Kidney (tissue), 14 donors: Measurements from ENCODE around the gene PROKR1. TPM values are rescaled to one million over a fixed set of nuclear protein-coding genes. Genes with fewer than 3 reads are reported as not detected.
A peak's percentile ranks its signal among the peaks of the same experiment; 100 is the strongest.
"Not testable (repeated sequence)": the region's sequence is repeated elsewhere in the genome, so short reads cannot be mapped to it uniquely, and the experiment has no call there.

ENCODE experiments used
- DNase-seq, 5 donors: peaks; one replicate each; pipeline ENCODE4 v3.0.0-alpha.2; 2013 to 2020
- FAIRE-seq: peaks from 2 replicates; lab custom pipeline; 2012; peaks lifted over from hg19 to GRCh38; lab: Jason Lieb, UNC
- H3K27ac ChIP-seq, 2 donors: one replicate each; pipeline ENCODE4 v1.7.0; 2013; ENCODE audit warnings: low read depth in 2 of 2, low read length in 2 of 2, inconsistent platforms in 1 of 2
- H3K27me3 ChIP-seq: one replicate; pipeline ENCODE4 v1.7.1; 2013; ENCODE audit warnings: low read length, inconsistent platforms; ENCODE audit not compliant: control insufficient read depth, insufficient read depth
- H3K36me3 ChIP-seq, 3 donors: one replicate each; pipeline versions ENCODE4 v1.7.0 to v1.7.1; 2013; ENCODE audit warnings: low read length in 3 of 3, control low read depth in 1 of 3, inconsistent platforms in 1 of 3; ENCODE audit not compliant: insufficient read depth in 3 of 3, control insufficient read depth in 2 of 3
- H3K4me1 ChIP-seq, 3 donors: one replicate each; pipeline versions ENCODE4 v1.7.0 to v1.7.1; 2013; ENCODE audit warnings: low read length in 3 of 3, inconsistent platforms in 1 of 3, low read depth in 1 of 3; ENCODE audit not compliant: control insufficient read depth in 2 of 3, insufficient read depth in 2 of 3
- H3K4me3 ChIP-seq, 3 donors: one replicate each; pipeline versions ENCODE4 v1.7.0 to v1.8.1; 2013; ENCODE audit warnings: low read length in 3 of 3, control low read depth in 1 of 3, inconsistent platforms in 1 of 3
- H3K9ac ChIP-seq, 3 donors: one replicate each; pipeline versions ENCODE4 v1.7.0 to v1.7.1; 2013; ENCODE audit warnings: low read length in 3 of 3, control low read depth in 1 of 3, inconsistent platforms in 1 of 3
- H3K9me3 ChIP-seq, 3 donors: one replicate each; pipeline versions ENCODE4 v1.7.0 to v1.7.1; 2013; ENCODE audit warnings: low read length in 3 of 3, control low read depth in 1 of 3, inconsistent platforms in 1 of 3; ENCODE audit not compliant: control insufficient read depth in 2 of 3, insufficient read depth in 1 of 3
- CTCF ChIP-seq: IDR thresholded peaks from 3 replicates; pipeline ENCODE4 v1.5.1; 2012; ENCODE audit warnings: mild to moderate bottlenecking, moderate library complexity, borderline replicate concordance; ENCODE audit not compliant: insufficient read depth; ENCODE audit errors: extremely low read depth
- intact Hi-C: fragments of 100-400 bp; cut with DNase I; formaldehyde crosslinking; loops from one replicate; pipeline ENCODE4 v1.11.1; 2022
- polyA plus RNA-seq: library from polyadenylated mRNA; stranded (reverse); fragments of 350-450 nt; fragmentation: Illumina TruSeq; extraction: RNeasy Lipid Tissue Mini Kit (QIAGEN cat#74804); gene quantifications from one replicate; pipeline ENCODE4 v1.2.3, GENCODE V29; 2014; ENCODE audit warnings: low read depth, low replicate concordance; ENCODE audit not compliant: insufficient read depth
- total RNA-seq: library from RNA; stranded (reverse); fragmentation: NEBNext Ultra II Directional; extraction: Animal tissue kit (Norgen Biotek cat#: 25700); gene quantifications from one replicate; pipeline ENCODE4 v1.2.1, GENCODE V29; 2021
- donor health status: control.
- donor health status: control.
- donor health status: control.
- donor health status: control.
- donor health status: control.
- donor health status: DM: yes; HTN: yes; CAD: no.
- donor health status: Normal renal cell carcinoma (clear cell type).

PROKR1 gene
- total and polyA plus RNA-seq, 2 donors from 2014 or later = not detected

- Histone ChIP-seq H3K4me1 (no peaks in the 10 kb centered on the region), H3K27me3 (no peaks in the 10 kb centered on the region), H3K9me3 (no peaks in the 10 kb centered on the region), H3K4me3 (no peak overlapping the region), H3K9ac (no peak overlapping the region), H3K36me3 (no peaks in the 10 kb centered on the region), H3K27ac (no peak overlapping the region)
- intact Hi-C loops = no loop called here
- FAIRE-seq (no peak), DNase-seq (no peak)
- TF ChIP-seq CTCF = no peak
Observed at GRCh38 chr2:68671961-68672360, 28.6 kb downstream of the PROKR1 start.

- no peak overlapping the region for H3K27ac ChIP-seq
- no peak overlapping the region for H3K9ac ChIP-seq
- H3K36me3 ChIP-seq = no peaks in the 10 kb centered on the region
- intact Hi-C loops = no loop called here
- FAIRE-seq (no peak), DNase-seq (peak in 2 of 5 donors; percentile 26 to 68)
- H3K9me3 ChIP-seq = no peaks in the 10 kb centered on the region
- H3K4me1 ChIP-seq = no peaks in the 10 kb centered on the region
- no peak for TF ChIP-seq CTCF
- no peak overlapping the region for H3K4me3 ChIP-seq
- no peaks in the 10 kb centered on the region for H3K27me3 ChIP-seq
Observed at GRCh38 chr2:68673631-68674030, 30.3 kb downstream of the PROKR1 start.

- Histone ChIP-seq H3K36me3 (no peaks in the 10 kb centered on the region), H3K27me3 (no peaks in the 10 kb centered on the region), H3K4me1 (no peaks in the 10 kb centered on the region), H3K9me3 (no peaks in the 10 kb centered on the region), H3K9ac (no peak overlapping the region), H3K4me3 (no peak overlapping the region), H3K27ac (no peak overlapping the region)
- no peak for TF ChIP-seq CTCF
- no peak for FAIRE-seq
- no peak for DNase-seq
- intact Hi-C loops = no loop called here
Observed at GRCh38 chr2:68675470-68675869, 32.1 kb downstream of the PROKR1 start.

GRCh38 chr2:68677837-68678236 is 34.5 kb downstream of the PROKR1 start:
- H3K27me3 ChIP-seq, H3K36me3 ChIP-seq, FAIRE-seq, H3K9ac ChIP-seq, DNase-seq, H3K9me3 ChIP-seq, intact Hi-C loops, H3K4me3 ChIP-seq, H3K4me1 ChIP-seq, H3K27ac ChIP-seq: not testable (repeated sequence)

GRCh38 chr2:68679166-68679916 is 36.0 kb downstream of the PROKR1 start:
- H3K27ac ChIP-seq, H3K4me1 ChIP-seq, H3K27me3 ChIP-seq, H3K9ac ChIP-seq, H3K9me3 ChIP-seq, intact Hi-C loops, H3K36me3 ChIP-seq, FAIRE-seq: not testable (repeated sequence)
- peak overlapping the region in 1 of 3 donors; percentile 22 for H3K4me3 ChIP-seq
- peak in 3 of 5 donors; percentile 8 to 76 (median 24) for DNase-seq

GRCh38 chr2:68679917-68680267 is 36.5 kb downstream of the PROKR1 start:
- not testable (repeated sequence) for H3K27ac ChIP-seq

More at GRCh38 chr2:68679917-68680267, 36.5 kb downstream of the PROKR1 start:
- H3K4me1 ChIP-seq, H3K9ac ChIP-seq, H3K27me3 ChIP-seq, H3K9me3 ChIP-seq, DNase-seq, intact Hi-C loops, H3K36me3 ChIP-seq, FAIRE-seq: not testable (repeated sequence)
- H3K4me3 ChIP-seq = peak overlapping the region in 1 of 3 donors; percentile 22
